H9 (cell line): ENCODE results near the gene SOD3. TPM values are rescaled to one million over a fixed set of nuclear protein-coding genes. Genes with fewer than 3 reads are reported as not detected.

Source experiments
- DNase-seq: peaks from one replicate; pipeline ENCODE4 v3.0.0-alpha.2; 2017
- H2AFZ ChIP-seq: one replicate; pipeline ENCODE4 v1.6.1; 2013; ENCODE audit warnings: mild to moderate bottlenecking, low read length, control low read depth, moderate library complexity
- H2AK5ac ChIP-seq: 2 replicates; pipeline ENCODE4 v1.6.1; 2013; ENCODE audit warnings: low read length, control low read depth, mixed read lengths; ENCODE audit not compliant: insufficient read length
- H2BK120ac ChIP-seq: one replicate; pipeline ENCODE4 v1.6.1; 2013; ENCODE audit warnings: low read depth, mild to moderate bottlenecking, low read length, control low read depth, inconsistent platforms; ENCODE audit not compliant: poor library complexity, severe bottlenecking
- H2BK12ac ChIP-seq: 2 replicates; pipeline ENCODE4 v1.6.1; 2013; ENCODE audit warnings: low read length, control low read depth, mixed read lengths, low read depth; ENCODE audit not compliant: insufficient read length
- H2BK15ac ChIP-seq: 2 replicates; pipeline ENCODE4 v1.6.1; 2013; ENCODE audit warnings: low read depth, low read length, control low read depth
- H2BK20ac ChIP-seq: one replicate; pipeline ENCODE4 v1.6.1; 2013; ENCODE audit warnings: low read depth, mild to moderate bottlenecking, low read length, control low read depth, inconsistent platforms; ENCODE audit not compliant: poor library complexity, severe bottlenecking
- H2BK5ac ChIP-seq: 2 replicates; pipeline ENCODE4 v1.6.1; 2013; ENCODE audit warnings: low read length, control low read depth, mixed read lengths; ENCODE audit not compliant: insufficient read length
- H3K14ac ChIP-seq: 2 replicates; pipeline ENCODE4 v1.6.1; 2013; ENCODE audit warnings: low read length, control low read depth; ENCODE audit not compliant: insufficient read depth
- H3K18ac ChIP-seq: 2 replicates; pipeline ENCODE4 v1.6.1; 2013; ENCODE audit warnings: low read depth, mild to moderate bottlenecking, mixed read lengths, low read length, control low read depth; ENCODE audit not compliant: insufficient read length
- H3K23ac ChIP-seq: 2 replicates; pipeline ENCODE4 v1.6.1; 2013; ENCODE audit warnings: low read length, control low read depth, mixed read lengths, low read depth; ENCODE audit not compliant: insufficient read length
- H3K23me2 ChIP-seq: 2 replicates; pipeline ENCODE4 v1.6.1; 2013; ENCODE audit warnings: low read depth, mild to moderate bottlenecking, mixed read lengths, low read length, control low read depth; ENCODE audit not compliant: insufficient read length, poor library complexity, severe bottlenecking
- H3K27ac ChIP-seq: 2 replicates; pipeline ENCODE4 v1.5.1; 2013; ENCODE audit warnings: low read length, control low read depth, mixed read lengths, low read depth; ENCODE audit not compliant: insufficient read length
- H3K27me3 ChIP-seq: 2 replicates; pipeline ENCODE4 v1.6.1; 2013; ENCODE audit warnings: low read length, control low read depth, inconsistent platforms; ENCODE audit not compliant: insufficient read depth
- H3K4ac ChIP-seq: 2 replicates; pipeline ENCODE4 v1.6.1; 2013; ENCODE audit warnings: low read depth, mild to moderate bottlenecking, control low read depth, inconsistent platforms, low read length, moderate library complexity
- H3K4me1 ChIP-seq: 2 replicates; pipeline ENCODE4 v1.6.1; 2013; ENCODE audit warnings: low read length, control low read depth, inconsistent platforms; ENCODE audit not compliant: insufficient read depth
- H3K4me2 ChIP-seq: 2 replicates; pipeline ENCODE4 v1.6.1; 2013; ENCODE audit warnings: low read length, control low read depth, mixed read lengths; ENCODE audit not compliant: insufficient read length, insufficient read depth
- H3K56ac ChIP-seq: 2 replicates; pipeline ENCODE4 v1.6.1; 2013; ENCODE audit warnings: low read depth, mild to moderate bottlenecking, mixed read lengths, low read length, control low read depth; ENCODE audit not compliant: insufficient read length
- H3K79me1 ChIP-seq: 2 replicates; pipeline ENCODE4 v1.6.1; 2013; ENCODE audit warnings: low read depth, mild to moderate bottlenecking, moderate library complexity, low read length, control low read depth, inconsistent platforms; ENCODE audit not compliant: insufficient read depth, poor library complexity, severe bottlenecking
- H3K79me2 ChIP-seq: 2 replicates; pipeline ENCODE4 v1.6.1; 2013; ENCODE audit warnings: low read length, control low read depth, inconsistent platforms; ENCODE audit not compliant: insufficient read depth
- H3K9ac ChIP-seq: 2 replicates; pipeline ENCODE4 v1.6.1; 2013; ENCODE audit warnings: low read length, control low read depth, mixed read lengths; ENCODE audit not compliant: insufficient read length; ENCODE audit errors: extremely low read depth
- H3K9me3 ChIP-seq: one replicate; pipeline ENCODE4 v1.6.1; 2013; ENCODE audit warnings: low read depth, low read length, inconsistent platforms; ENCODE audit not compliant: control insufficient read depth
- H3T11ph ChIP-seq: one replicate; pipeline ENCODE4 v1.6.1; 2013; ENCODE audit warnings: mild to moderate bottlenecking, low read length, control low read depth, inconsistent platforms
- H4K20me1 ChIP-seq: one replicate; pipeline ENCODE4 v1.6.1; 2013; ENCODE audit not compliant: control insufficient read depth, insufficient read length, insufficient read depth
- H4K5ac ChIP-seq: 2 replicates; pipeline ENCODE4 v1.6.1; 2013; ENCODE audit warnings: low read depth, mild to moderate bottlenecking, mixed read lengths, low read length, control low read depth; ENCODE audit not compliant: insufficient read length
- H4K8ac ChIP-seq: replicated peaks from 2 replicates; pipeline ENCODE4 v1.6.1; 2013; ENCODE audit warnings: low read length, control low read depth, mixed read lengths, low read depth; ENCODE audit not compliant: insufficient read length
- H4K91ac ChIP-seq: 2 replicates; pipeline ENCODE4 v1.6.1; 2013; ENCODE audit warnings: low read depth, mild to moderate bottlenecking, moderate library complexity, mixed read lengths, low read length, control low read depth; ENCODE audit not compliant: insufficient read length
- H3K27ac Mint-ChIP-seq, 3 experiments: 2 replicates in 2 of 3; 3 replicates in 1 of 3; pipeline ENCODE4 v1.8.0; 2020 to 2021; ENCODE audit warnings: mixed read lengths in 3 of 3, mild to moderate bottlenecking in 1 of 3, moderate library complexity in 1 of 3
- H3K27me3 Mint-ChIP-seq: 2 replicates; pipeline ENCODE4 v1.8.0; 2021; ENCODE audit warnings: low read depth, mild to moderate bottlenecking, moderate library complexity, mixed read lengths
- H3K36me3 Mint-ChIP-seq, 3 experiments: 2 replicates in 2 of 3; 3 replicates in 1 of 3; pipeline ENCODE4 v1.8.0; 2020 to 2021; ENCODE audit warnings: low read depth in 3 of 3, mixed read lengths in 3 of 3; ENCODE audit not compliant: insufficient read depth in 1 of 3
- H3K4me1 Mint-ChIP-seq, 2 experiments: 2 replicates each; pipeline ENCODE4 v1.8.0; 2020; ENCODE audit warnings: mixed read lengths in 2 of 2
- H3K4me3 Mint-ChIP-seq, 2 experiments: 2 replicates in 1 of 2; 3 replicates in 1 of 2; pipeline ENCODE4 v1.8.0; 2020 to 2021; ENCODE audit warnings: mild to moderate bottlenecking in 2 of 2, mixed read lengths in 2 of 2, moderate library complexity in 1 of 2
- H3K9me3 Mint-ChIP-seq, 2 experiments: 2 replicates in 1 of 2; 3 replicates in 1 of 2; pipeline ENCODE4 v1.8.0; 2020; ENCODE audit warnings: mild to moderate bottlenecking in 2 of 2, mixed read lengths in 2 of 2, moderate library complexity in 1 of 2
- WGBS: extraction: QIAGEN DNeasy Blood & Tissue Kit; methylation state at CpG from one replicate; pipeline ENCODE4 v1.1.7; 2013; ENCODE audit warnings: missing lambda C conversion rate, low lambda C conversion rate, mixed read lengths; ENCODE audit not compliant: insufficient read length; ENCODE audit errors: extremely low coverage; 5-methylcytosine and 5-hydroxymethylcytosine counted together
- total RNA-seq: library from RNA; stranded (reverse); gene quantifications from 2 replicates; pipeline ENCODE4 v1.2.1, GENCODE V29; 2021
- TF ChIP-seq, protein P1 (sequence below): fragments of 200-600 bp; sonication (generic); conservative IDR thresholded peaks from 3 replicates; pipeline ENCODE4 v1.8.0; 2021; ENCODE audit warnings: antibody characterized with exemption, mild to moderate bottlenecking

The SOD3 gene
- total RNA-seq, 1 experiment from 2014 or later, result 3.3 TPM

DNA sequence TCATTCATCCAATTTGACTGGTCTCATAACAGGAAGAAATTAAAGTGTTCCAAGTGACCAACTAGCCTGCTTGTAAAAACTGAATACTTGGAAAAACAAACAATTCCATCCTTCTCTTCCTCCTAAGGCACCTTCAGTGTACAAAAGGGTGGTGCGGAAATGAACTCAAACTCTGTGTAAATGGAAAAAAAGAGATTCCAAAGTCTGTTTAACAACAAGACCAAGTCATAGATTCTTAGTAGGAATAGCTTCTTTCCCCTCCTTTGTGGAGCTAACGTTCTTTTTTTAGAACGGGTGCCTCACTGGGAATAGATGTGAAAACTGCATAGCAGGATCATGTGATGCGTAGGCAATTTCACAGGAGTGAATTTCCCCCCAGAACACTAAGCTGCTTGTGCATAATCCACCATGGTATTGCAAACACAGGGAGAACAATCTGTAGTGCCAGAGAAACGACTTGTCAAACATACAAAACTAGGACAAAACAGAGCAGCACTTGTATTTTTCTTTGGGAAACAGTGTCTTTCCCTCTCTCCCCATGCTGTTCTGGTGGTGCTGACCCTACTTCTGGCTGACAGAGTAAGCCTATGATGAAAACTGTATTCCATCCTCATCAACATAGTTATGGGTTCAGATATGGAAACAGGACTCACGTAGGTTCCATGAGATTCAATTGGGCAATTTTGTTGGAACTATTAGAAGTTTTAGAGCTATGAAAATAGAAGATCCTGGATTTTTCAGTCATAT is 13.2 kb upstream of the SOD3 start:
- Histone ChIP-seq H2BK20ac (no peak overlapping the region), H2BK12ac (no peak overlapping the region), H3K23me2 (no peaks in the 10 kb centered on the region), H2BK5ac (no peak overlapping the region), H3K79me2 (no peaks in the 10 kb centered on the region), H3T11ph (no peak overlapping the region), H3K9me3 (no peaks in the 10 kb centered on the region), H3K4ac (no peak overlapping the region), H4K8ac (no peak overlapping the region), H3K14ac (no peak overlapping the region), H3K9ac (no peak overlapping the region), H2BK15ac (no peak overlapping the region), H3K56ac (no peak overlapping the region), H3K27me3 (no peaks in the 10 kb centered on the region), H2AK5ac (no peak overlapping the region), H3K27ac (no peak overlapping the region), H3K79me1 (no peaks in the 10 kb centered on the region), H4K91ac (no peak overlapping the region), H3K4me2 (no peak overlapping the region), H3K23ac (no peak overlapping the region), H3K4me1 (no peaks in the 10 kb centered on the region), H3K18ac (no peak overlapping the region), H4K20me1 (no peaks in the 10 kb centered on the region), H4K5ac (no peak overlapping the region), H2AFZ (no peak overlapping the region), H2BK120ac (no peak overlapping the region)
- Mint-ChIP-seq H3K27ac (no peak overlapping the region), H3K4me3 (no peak overlapping the region), H3K36me3 (peaks cover 2 to 13% (median 3%) of the 10 kb centered on the region in 3 experiments; a peak in 5 of 7 replicates), H3K9me3 (peaks cover 11 to 13% of the 10 kb centered on the region in 2 experiments), H3K27me3 (no peaks in the 10 kb centered on the region; the same call in 1 of the 2 replicates), H3K4me1 (peaks cover 12 to 19% of the 10 kb centered on the region in 2 experiments)
- WGBS, result no CpG with 5 or more reads among the region's 6 CpGs
- TF ChIP-seq, protein P1, sequence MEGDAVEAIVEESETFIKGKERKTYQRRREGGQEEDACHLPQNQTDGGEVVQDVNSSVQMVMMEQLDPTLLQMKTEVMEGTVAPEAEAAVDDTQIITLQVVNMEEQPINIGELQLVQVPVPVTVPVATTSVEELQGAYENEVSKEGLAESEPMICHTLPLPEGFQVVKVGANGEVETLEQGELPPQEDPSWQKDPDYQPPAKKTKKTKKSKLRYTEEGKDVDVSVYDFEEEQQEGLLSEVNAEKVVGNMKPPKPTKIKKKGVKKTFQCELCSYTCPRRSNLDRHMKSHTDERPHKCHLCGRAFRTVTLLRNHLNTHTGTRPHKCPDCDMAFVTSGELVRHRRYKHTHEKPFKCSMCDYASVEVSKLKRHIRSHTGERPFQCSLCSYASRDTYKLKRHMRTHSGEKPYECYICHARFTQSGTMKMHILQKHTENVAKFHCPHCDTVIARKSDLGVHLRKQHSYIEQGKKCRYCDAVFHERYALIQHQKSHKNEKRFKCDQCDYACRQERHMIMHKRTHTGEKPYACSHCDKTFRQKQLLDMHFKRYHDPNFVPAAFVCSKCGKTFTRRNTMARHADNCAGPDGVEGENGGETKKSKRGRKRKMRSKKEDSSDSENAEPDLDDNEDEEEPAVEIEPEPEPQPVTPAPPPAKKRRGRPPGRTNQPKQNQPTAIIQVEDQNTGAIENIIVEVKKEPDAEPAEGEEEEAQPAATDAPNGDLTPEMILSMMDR, result no peak
- DNase-seq, result no peak
